Measurements from ENCODE around the gene SRI.

SRI gene

GRCh38 chr7:88243345-88243909, 23.6 kb upstream of the SRI start:
- peak; percentile 75 for DNase-seq (ENCODE audit: low read depth)
- peak; percentile 80 for TF ChIP-seq CTCF (IDR thresholded peaks at IDR 0.05; ENCODE audit: low read length, missing control alignments)
- H3K4me3 ChIP-seq (replicated peaks; ENCODE audit: low read depth, low read length) = no peak overlapping the region

GRCh38 chr7:88239852-88240251, 20.0 kb upstream of the SRI start:
- DNase-seq (ENCODE audit: low read depth) = no peak
- no peak for TF ChIP-seq CTCF (IDR thresholded peaks at IDR 0.05; ENCODE audit: low read length, missing control alignments)
- H3K4me3 ChIP-seq (replicated peaks; ENCODE audit: low read depth, low read length) = no peak overlapping the region

- DNase-seq (ENCODE audit: low read depth) = peak; percentile 14
- TF ChIP-seq CTCF (IDR thresholded peaks at IDR 0.05; ENCODE audit: low read length, missing control alignments) = no peak
- H3K4me3 ChIP-seq (replicated peaks; ENCODE audit: low read depth, low read length) = no peak overlapping the region
Observed at GRCh38 chr7:88233828-88234227, 14.0 kb upstream of the SRI start.

- H3K4me3 ChIP-seq (replicated peaks; ENCODE audit: low read depth, low read length) = no peak overlapping the region
- DNase-seq (ENCODE audit: low read depth) = no peak
- no peak for TF ChIP-seq CTCF (IDR thresholded peaks at IDR 0.05; ENCODE audit: low read length, missing control alignments)
Observed at GRCh38 chr7:88230646-88231045, 10.8 kb upstream of the SRI start.

- H3K4me3 ChIP-seq (replicated peaks; ENCODE audit: low read depth, low read length) = no peak overlapping the region
- TF ChIP-seq CTCF (IDR thresholded peaks at IDR 0.05; ENCODE audit: low read length, missing control alignments) = no peak
- no peak for DNase-seq (ENCODE audit: low read depth)
Observed at GRCh38 chr7:88229302-88229995, 9.6 kb upstream of the SRI start.

- DNase-seq (ENCODE audit: low read depth) = peak; percentile 81
- TF ChIP-seq CTCF (IDR thresholded peaks at IDR 0.05; ENCODE audit: low read length, missing control alignments) = no peak
Observed at GRCh38 chr7:88226886-88227516, 7.2 kb upstream of the SRI start.

More at GRCh38 chr7:88226886-88227516, 7.2 kb upstream of the SRI start:
- no peak overlapping the region for H3K4me3 ChIP-seq (replicated peaks; ENCODE audit: low read depth, low read length)

Data from fibroblast of pulmonary artery (primary cell).